SK-N-SH treated with all-trans-retinoic acid at 6 μM for 48 hours (cell line): Measurements from ENCODE around the gene AUTS2.

ENCODE experiments used
- ATAC-seq: fragments of 200-7000 bp; cut with Tn5 transposase; 3 replicates; pipeline ENCODE4 v1.9.1; 2020; ENCODE audit warnings: mild to moderate bottlenecking, moderate library complexity
- ARNTL ChIP-seq: fragments of 450-650 bp; formaldehyde crosslinking; IDR thresholded peaks from 2 replicates; pipeline ENCODE4 v1.5.0; 2020; ENCODE audit warnings: low read depth, mild to moderate bottlenecking, moderate library complexity, borderline replicate concordance
- BACH2 ChIP-seq: fragments of 250-450 bp; sonication (Bioruptor Pico); IDR thresholded peaks from 2 replicates; pipeline ENCODE4 v1.9.0; 2021; ENCODE audit warnings: mild to moderate bottlenecking, borderline replicate concordance
- CSDC2 ChIP-seq: fragments of 250-450 bp; sonication (Bioruptor Pico); IDR thresholded peaks from 2 replicates; pipeline ENCODE4 v1.5.0; 2020; ENCODE audit warnings: mild to moderate bottlenecking, moderate library complexity
- ISL1 ChIP-seq: fragments of 250-450 bp; sonication (Bioruptor Pico); IDR thresholded peaks from 2 replicates; pipeline ENCODE4 v2.1.2; 2022; ENCODE audit warnings: mild to moderate bottlenecking, moderate library complexity
- PPARA ChIP-seq: fragments of 250-450 bp; sonication (Bioruptor Pico); IDR thresholded peaks from 2 replicates; pipeline ENCODE4 v1.5.0; 2020; ENCODE audit warnings: mild to moderate bottlenecking, borderline replicate concordance
- RARB ChIP-seq: fragments of 250-450 bp; sonication (Bioruptor Pico); IDR thresholded peaks from 2 replicates; pipeline ENCODE4 v1.8.0; 2021; ENCODE audit warnings: mild to moderate bottlenecking, moderate library complexity
- SNAI2 ChIP-seq: fragments of 250-450 bp; sonication (Bioruptor Pico); IDR thresholded peaks from 2 replicates; pipeline ENCODE4 v1.5.0; 2020; ENCODE audit warnings: mild to moderate bottlenecking, moderate library complexity
- TOX ChIP-seq: fragments of 250-450 bp; sonication (Bioruptor Pico); IDR thresholded peaks from 2 replicates; pipeline ENCODE4 v1.8.0; 2021; ENCODE audit warnings: mild to moderate bottlenecking, moderate library complexity, borderline replicate concordance
- ZC3H10 ChIP-seq: fragments of 250-450 bp; sonication (Bioruptor Pico); IDR thresholded peaks from 2 replicates; pipeline ENCODE4 v1.5.1; 2021; ENCODE audit warnings: mild to moderate bottlenecking, moderate library complexity
- ZFP3 ChIP-seq: fragments of 250-450 bp; sonication (Bioruptor Pico); IDR thresholded peaks from 2 replicates; pipeline ENCODE4 v1.5.0; 2020; ENCODE audit warnings: mild to moderate bottlenecking, moderate library complexity
- ZFP30 ChIP-seq: fragments of 450-650 bp; formaldehyde crosslinking; IDR thresholded peaks from 2 replicates; pipeline ENCODE4 v1.5.0; 2022; ENCODE audit warnings: mild to moderate bottlenecking, moderate library complexity
- ZNF70 ChIP-seq: fragments of 450-650 bp; formaldehyde crosslinking; IDR thresholded peaks from 2 replicates; pipeline ENCODE4 v1.5.0; 2020; ENCODE audit warnings: mild to moderate bottlenecking, moderate library complexity
- ZNF8 ChIP-seq: fragments of 450-650 bp; formaldehyde crosslinking; IDR thresholded peaks from 2 replicates; pipeline ENCODE4 v1.5.0; 2020; ENCODE audit warnings: mild to moderate bottlenecking, moderate library complexity
- TF ChIP-seq, protein P1 (sequence below): fragments of 250-450 bp; sonication (Bioruptor Pico); IDR thresholded peaks from 2 replicates; pipeline ENCODE4 v1.8.0; 2021; ENCODE audit warnings: low read depth, mild to moderate bottlenecking, moderate library complexity, borderline replicate concordance
- TF ChIP-seq, protein P2 (sequence below): fragments of 250-450 bp; sonication (Bioruptor Pico); IDR thresholded peaks from 2 replicates; pipeline ENCODE4 v1.5.0; 2020; ENCODE audit warnings: mild to moderate bottlenecking, moderate library complexity
- TF ChIP-seq, protein P3 (sequence below): fragments of 250-450 bp; sonication (Bioruptor Pico); IDR thresholded peaks from 2 replicates; pipeline ENCODE4 v1.5.1; 2020; ENCODE audit warnings: low read depth, mild to moderate bottlenecking, moderate library complexity
- TF ChIP-seq, protein P4 (sequence below): fragments of 250-450 bp; sonication (Bioruptor Pico); IDR thresholded peaks from 2 replicates; pipeline ENCODE4 v1.8.0; 2020; ENCODE audit warnings: mild to moderate bottlenecking, moderate library complexity, borderline replicate concordance

AUTS2 gene

DNA sequence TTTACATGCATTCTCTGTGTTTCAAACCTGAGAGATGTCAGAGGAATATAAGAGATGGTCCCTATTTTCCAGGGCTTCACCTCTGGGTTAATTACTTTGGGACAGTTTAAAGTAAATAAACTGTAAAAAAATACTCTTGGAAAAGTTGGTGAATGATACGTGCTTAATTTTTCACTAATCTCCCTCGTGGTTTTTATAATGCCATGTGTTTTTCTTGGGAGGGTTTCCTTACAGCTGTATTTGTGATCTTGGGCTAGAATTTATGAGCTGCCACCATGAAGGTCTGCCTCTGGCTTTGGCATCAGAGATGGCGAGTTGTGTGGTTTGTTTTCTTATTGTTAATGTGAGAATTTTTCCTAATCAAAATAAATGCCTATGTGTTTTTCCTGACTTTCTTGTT, 322.5 kb downstream of the AUTS2 start:
- no peak for TF ChIP-seq SNAI2 (CRISPR knock-in tag)
- TF ChIP-seq ISL1 (CRISPR knock-in tag), result no peak
- ATAC-seq, result no peak

DNA sequence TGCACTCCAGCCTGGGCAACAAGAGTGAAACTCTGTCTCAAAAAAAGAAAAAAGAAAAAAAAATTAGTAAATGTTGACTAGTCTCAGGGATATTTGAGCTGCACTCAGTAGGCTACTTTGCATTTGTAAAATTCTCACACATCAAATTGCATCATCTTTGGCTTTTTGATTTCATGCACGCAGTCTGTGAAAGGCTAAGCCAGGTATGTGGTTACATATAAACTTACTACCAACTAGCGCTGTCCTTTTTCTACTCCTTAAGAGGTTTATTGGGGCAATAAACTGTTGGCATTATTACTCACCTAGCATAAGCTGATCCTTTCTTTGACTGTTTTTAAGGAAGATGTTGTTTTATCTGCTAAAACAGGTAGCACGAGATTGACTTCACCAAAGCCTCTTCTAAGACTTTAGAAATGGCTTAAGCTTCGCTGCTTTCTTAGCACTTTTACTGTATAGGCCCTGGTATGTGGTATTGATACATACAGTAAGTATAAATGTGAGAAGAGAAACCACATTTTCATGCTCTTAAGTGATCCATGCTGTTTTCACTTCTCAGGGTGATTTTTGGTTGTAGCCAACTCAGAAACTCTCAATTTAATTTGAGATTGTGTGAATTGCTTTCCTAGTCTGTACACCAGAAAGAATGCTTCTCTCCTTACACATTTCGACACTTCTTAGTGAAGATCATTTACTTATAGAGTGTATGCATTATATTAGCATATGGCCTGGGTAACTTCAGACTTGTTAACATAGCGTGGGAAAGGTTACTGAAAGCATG, 323.9 kb downstream of the AUTS2 start:
- TF ChIP-seq, protein P1, sequence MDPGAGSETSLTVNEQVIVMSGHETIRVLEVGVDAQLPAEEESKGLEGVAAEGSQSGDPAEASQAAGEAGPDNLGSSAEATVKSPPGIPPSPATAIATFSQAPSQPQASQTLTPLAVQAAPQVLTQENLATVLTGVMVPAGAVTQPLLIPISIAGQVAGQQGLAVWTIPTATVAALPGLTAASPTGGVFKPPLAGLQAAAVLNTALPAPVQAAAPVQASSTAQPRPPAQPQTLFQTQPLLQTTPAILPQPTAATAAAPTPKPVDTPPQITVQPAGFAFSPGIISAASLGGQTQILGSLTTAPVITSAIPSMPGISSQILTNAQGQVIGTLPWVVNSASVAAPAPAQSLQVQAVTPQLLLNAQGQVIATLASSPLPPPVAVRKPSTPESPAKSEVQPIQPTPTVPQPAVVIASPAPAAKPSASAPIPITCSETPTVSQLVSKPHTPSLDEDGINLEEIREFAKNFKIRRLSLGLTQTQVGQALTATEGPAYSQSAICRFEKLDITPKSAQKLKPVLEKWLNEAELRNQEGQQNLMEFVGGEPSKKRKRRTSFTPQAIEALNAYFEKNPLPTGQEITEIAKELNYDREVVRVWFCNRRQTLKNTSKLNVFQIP, result no peak
- TF ChIP-seq TOX (CRISPR knock-in tag) (no peak), ZC3H10 (CRISPR knock-in tag) (no peak), ZFP3 (CRISPR knock-in tag) (no peak), BACH2 (CRISPR knock-in tag) (no peak), CSDC2 (no peak), ZFP30 (CRISPR knock-in tag) (no peak), ARNTL (CRISPR knock-in tag) (no peak), PPARA (no peak), RARB (no peak), ISL1 (CRISPR knock-in tag) (no peak)
- TF ChIP-seq, protein P2, sequence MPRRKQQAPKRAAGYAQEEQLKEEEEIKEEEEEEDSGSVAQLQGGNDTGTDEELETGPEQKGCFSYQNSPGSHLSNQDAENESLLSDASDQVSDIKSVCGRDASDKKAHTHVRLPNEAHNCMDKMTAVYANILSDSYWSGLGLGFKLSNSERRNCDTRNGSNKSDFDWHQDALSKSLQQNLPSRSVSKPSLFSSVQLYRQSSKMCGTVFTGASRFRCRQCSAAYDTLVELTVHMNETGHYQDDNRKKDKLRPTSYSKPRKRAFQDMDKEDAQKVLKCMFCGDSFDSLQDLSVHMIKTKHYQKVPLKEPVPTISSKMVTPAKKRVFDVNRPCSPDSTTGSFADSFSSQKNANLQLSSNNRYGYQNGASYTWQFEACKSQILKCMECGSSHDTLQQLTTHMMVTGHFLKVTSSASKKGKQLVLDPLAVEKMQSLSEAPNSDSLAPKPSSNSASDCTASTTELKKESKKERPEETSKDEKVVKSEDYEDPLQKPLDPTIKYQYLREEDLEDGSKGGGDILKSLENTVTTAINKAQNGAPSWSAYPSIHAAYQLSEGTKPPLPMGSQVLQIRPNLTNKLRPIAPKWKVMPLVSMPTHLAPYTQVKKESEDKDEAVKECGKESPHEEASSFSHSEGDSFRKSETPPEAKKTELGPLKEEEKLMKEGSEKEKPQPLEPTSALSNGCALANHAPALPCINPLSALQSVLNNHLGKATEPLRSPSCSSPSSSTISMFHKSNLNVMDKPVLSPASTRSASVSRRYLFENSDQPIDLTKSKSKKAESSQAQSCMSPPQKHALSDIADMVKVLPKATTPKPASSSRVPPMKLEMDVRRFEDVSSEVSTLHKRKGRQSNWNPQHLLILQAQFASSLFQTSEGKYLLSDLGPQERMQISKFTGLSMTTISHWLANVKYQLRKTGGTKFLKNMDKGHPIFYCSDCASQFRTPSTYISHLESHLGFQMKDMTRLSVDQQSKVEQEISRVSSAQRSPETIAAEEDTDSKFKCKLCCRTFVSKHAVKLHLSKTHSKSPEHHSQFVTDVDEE (CRISPR knock-in tag), result no peak
- TF ChIP-seq, protein P3, sequence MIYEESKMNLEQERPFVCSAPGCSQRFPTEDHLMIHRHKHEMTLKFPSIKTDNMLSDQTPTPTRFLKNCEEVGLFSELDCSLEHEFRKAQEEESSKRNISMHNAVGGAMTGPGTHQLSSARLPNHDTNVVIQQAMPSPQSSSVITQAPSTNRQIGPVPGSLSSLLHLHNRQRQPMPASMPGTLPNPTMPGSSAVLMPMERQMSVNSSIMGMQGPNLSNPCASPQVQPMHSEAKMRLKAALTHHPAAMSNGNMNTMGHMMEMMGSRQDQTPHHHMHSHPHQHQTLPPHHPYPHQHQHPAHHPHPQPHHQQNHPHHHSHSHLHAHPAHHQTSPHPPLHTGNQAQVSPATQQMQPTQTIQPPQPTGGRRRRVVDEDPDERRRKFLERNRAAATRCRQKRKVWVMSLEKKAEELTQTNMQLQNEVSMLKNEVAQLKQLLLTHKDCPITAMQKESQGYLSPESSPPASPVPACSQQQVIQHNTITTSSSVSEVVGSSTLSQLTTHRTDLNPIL (CRISPR knock-in tag), result no peak
- TF ChIP-seq, protein P4, sequence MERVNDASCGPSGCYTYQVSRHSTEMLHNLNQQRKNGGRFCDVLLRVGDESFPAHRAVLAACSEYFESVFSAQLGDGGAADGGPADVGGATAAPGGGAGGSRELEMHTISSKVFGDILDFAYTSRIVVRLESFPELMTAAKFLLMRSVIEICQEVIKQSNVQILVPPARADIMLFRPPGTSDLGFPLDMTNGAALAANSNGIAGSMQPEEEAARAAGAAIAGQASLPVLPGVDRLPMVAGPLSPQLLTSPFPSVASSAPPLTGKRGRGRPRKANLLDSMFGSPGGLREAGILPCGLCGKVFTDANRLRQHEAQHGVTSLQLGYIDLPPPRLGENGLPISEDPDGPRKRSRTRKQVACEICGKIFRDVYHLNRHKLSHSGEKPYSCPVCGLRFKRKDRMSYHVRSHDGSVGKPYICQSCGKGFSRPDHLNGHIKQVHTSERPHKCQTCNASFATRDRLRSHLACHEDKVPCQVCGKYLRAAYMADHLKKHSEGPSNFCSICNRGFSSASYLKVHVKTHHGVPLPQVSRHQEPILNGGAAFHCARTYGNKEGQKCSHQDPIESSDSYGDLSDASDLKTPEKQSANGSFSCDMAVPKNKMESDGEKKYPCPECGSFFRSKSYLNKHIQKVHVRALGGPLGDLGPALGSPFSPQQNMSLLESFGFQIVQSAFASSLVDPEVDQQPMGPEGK (CRISPR knock-in tag), result no peak
- TF ChIP-seq, all 23 proteins: peak for 0
- ATAC-seq, result no peak

DNA sequence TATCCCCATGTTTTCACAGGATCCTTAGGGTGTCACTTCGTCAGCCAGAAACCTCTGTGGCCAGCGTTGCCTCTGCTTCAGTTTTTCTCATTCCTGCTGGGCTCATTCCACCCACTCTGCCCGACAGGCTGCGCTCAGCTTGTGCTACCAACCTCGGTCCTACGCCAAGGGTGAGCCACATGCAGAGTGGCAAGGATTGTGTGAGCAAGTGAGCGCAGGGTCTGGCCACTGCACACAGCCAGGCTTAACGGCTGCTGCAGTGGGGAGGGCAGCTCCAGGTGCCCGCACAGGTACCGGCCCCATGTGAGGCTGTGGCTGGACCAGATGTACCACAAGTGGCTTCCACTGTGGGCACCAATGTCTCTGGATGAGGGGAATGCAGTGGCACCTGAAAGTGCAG, 329.2 kb downstream of the AUTS2 start:
- TF ChIP-seq CSDC2 (no peak), ARNTL (CRISPR knock-in tag) (no peak), ZNF70 (CRISPR knock-in tag) (no peak), ISL1 (CRISPR knock-in tag) (no peak), ZNF8 (no peak)
- TF ChIP-seq, protein P3 (CRISPR knock-in tag), result no peak
- TF ChIP-seq, protein P1, result no peak
- TF ChIP-seq, protein P2 (CRISPR knock-in tag), result no peak
- no peak for ATAC-seq
